8988T (cell line): ENCODE results near the gene TMEM145.

Source experiments
- DNase-seq: peaks from one replicate; pipeline ENCODE4 v3.0.0; 2011

TMEM145 gene

GRCh38 chr19:42278452-42279154 is 34.5 kb upstream of the TMEM145 start:
- no peak for DNase-seq

GRCh38 chr19:42279155-42279901 is 33.8 kb upstream of the TMEM145 start:
- no peak for DNase-seq

- peak; percentile 97 for DNase-seq
These were observed 33.0 kb upstream of the TMEM145 start for GRCh38 chr19:42279902-42280814.

GRCh38 chr19:42280815-42281145 is 32.3 kb upstream of the TMEM145 start:
- DNase-seq = no peak

- no peak for DNase-seq
These were observed 31.8 kb upstream of the TMEM145 start for GRCh38 chr19:42281146-42281826.

- DNase-seq = no peak
These were observed 31.0 kb upstream of the TMEM145 start for GRCh38 chr19:42281827-42282762.

- DNase-seq = no peak
These were observed 30.3 kb upstream of the TMEM145 start for GRCh38 chr19:42282819-42283187.

GRCh38 chr19:42283188-42284065 is 29.7 kb upstream of the TMEM145 start:
- peak; percentile 98 for DNase-seq

- peak; percentile 90 for DNase-seq
These were observed 29.0 kb upstream of the TMEM145 start for GRCh38 chr19:42284066-42284501.

- DNase-seq = no peak
These were observed 28.3 kb upstream of the TMEM145 start for GRCh38 chr19:42284591-42285341.

GRCh38 chr19:42285541-42285941 is 27.6 kb upstream of the TMEM145 start:
- DNase-seq = no peak

- no peak for DNase-seq
These were observed 27.1 kb upstream of the TMEM145 start for GRCh38 chr19:42285988-42286348.

- DNase-seq = no peak
These were observed 26.6 kb upstream of the TMEM145 start for GRCh38 chr19:42286349-42287016.

- DNase-seq = no peak
These were observed 25.9 kb upstream of the TMEM145 start for GRCh38 chr19:42287017-42287826.

GRCh38 chr19:42287827-42288107 is 25.3 kb upstream of the TMEM145 start:
- DNase-seq = no peak

- DNase-seq = no peak
These were observed 24.7 kb upstream of the TMEM145 start for GRCh38 chr19:42288387-42288786.

GRCh38 chr19:42288881-42289555 is 24.1 kb upstream of the TMEM145 start:
- DNase-seq = no peak

GRCh38 chr19:42289556-42290041 is 23.5 kb upstream of the TMEM145 start:
- no peak for DNase-seq
